Activated CD4-positive, alpha-beta T cell treated with anti-CD3 and anti-CD28 coated beads for 4 hours (primary cell): ENCODE measurements around the gene SLC2A4.

Experiments
- DNase-seq, 2 donors: peaks; one replicate each; pipeline ENCODE4 v3.0.0-alpha.2; 2020

The SLC2A4 gene

GRCh38 chr17:7307686-7308624 is 26.4 kb downstream of the SLC2A4 start:
- DNase-seq = peak; percentile 44 to 53

GRCh38 chr17:7308625-7309433 is 27.3 kb downstream of the SLC2A4 start:
- DNase-seq = peak; percentile 88 to 91

GRCh38 chr17:7309628-7310027 is 28.1 kb downstream of the SLC2A4 start:
- no peak for DNase-seq

GRCh38 chr17:7311110-7311705 is 29.7 kb downstream of the SLC2A4 start:
- DNase-seq = no peak

- DNase-seq = no peak
Measured at GRCh38 chr17:7312432-7313087, 31.0 kb downstream of the SLC2A4 start.

- no peak for DNase-seq
Measured at GRCh38 chr17:7313088-7313889, 31.8 kb downstream of the SLC2A4 start.

- DNase-seq = no peak
Measured at GRCh38 chr17:7313890-7314718, 32.6 kb downstream of the SLC2A4 start.

GRCh38 chr17:7314719-7315569 is 33.4 kb downstream of the SLC2A4 start, which contains the start of gene GPS2:
Gene GPS2 (minus strand): TSS chr17:7315360. CDS start chr17:7315052, 308 bp downstream.
- DNase-seq = peak; percentile 90 to 91

- DNase-seq = no peak
Measured at GRCh38 chr17:7315570-7316235, 34.2 kb downstream of the SLC2A4 start.

- DNase-seq = no peak
Measured at GRCh38 chr17:7317161-7317803, 35.8 kb downstream of the SLC2A4 start.

GRCh38 chr17:7318121-7318860 is 36.8 kb downstream of the SLC2A4 start:
- DNase-seq = no peak

GRCh38 chr17:7321466-7321865 is 39.9 kb downstream of the SLC2A4 start:
- no peak for DNase-seq

- no peak for DNase-seq
Measured at GRCh38 chr17:7322520-7323194, 41.1 kb downstream of the SLC2A4 start.

GRCh38 chr17:7323731-7324437 is 42.4 kb downstream of the SLC2A4 start:
- peak; percentile 43 to 65 for DNase-seq

GRCh38 chr17:7324438-7324779 is 42.9 kb downstream of the SLC2A4 start:
- no peak for DNase-seq

GRCh38 chr17:7325031-7325528 is 43.6 kb downstream of the SLC2A4 start:
- DNase-seq = no peak

- no peak for DNase-seq
Measured at GRCh38 chr17:7326186-7326585, 44.7 kb downstream of the SLC2A4 start.
